ENCODE results near the gene DVL1.

Gene DVL1

GRCh38 chr1:1294250-1294890 lies 54.8 kb downstream of the DVL1 start:
- no peak for DNase-seq

- DNase-seq, result no peak
Observed at GRCh38 chr1:1293263-1294249, 55.7 kb downstream of the DVL1 start.

GRCh38 chr1:1292851-1293250 lies 56.4 kb downstream of the DVL1 start:
- DNase-seq, result no peak

GRCh38 chr1:1292442-1292779 lies 56.8 kb downstream of the DVL1 start:
- no peak for DNase-seq

GRCh38 chr1:1291548-1292441 lies 57.4 kb downstream of the DVL1 start:
- peak; percentile 29 to 54 (median 44) for DNase-seq

GRCh38 chr1:1291023-1291528 lies 58.1 kb downstream of the DVL1 start:
- DNase-seq, result no peak

GRCh38 chr1:1290238-1290731 lies 58.9 kb downstream of the DVL1 start:
- DNase-seq, result peak; percentile 32 to 45 (median 38)

- DNase-seq, result no peak
Observed at GRCh38 chr1:1287288-1288110, 61.7 kb downstream of the DVL1 start.

GRCh38 chr1:1286313-1287261 lies 62.6 kb downstream of the DVL1 start:
- no peak for DNase-seq

GRCh38 chr1:1285611-1286311 lies 63.5 kb downstream of the DVL1 start:
- DNase-seq, result no peak
